GM23248 (cell line): ENCODE data around the gene PNPLA2.

Source experiments
- EZH2 ChIP-seq: fragments of 200-600 bp; sonication (generic); IDR thresholded peaks from 2 replicates; pipeline ENCODE4 v1.6.1; 2018; ENCODE audit warnings: antibody characterized with exemption, mild to moderate bottlenecking; ENCODE audit not compliant: insufficient read depth, poor library complexity, severe bottlenecking
- EZH2phosphoT487 ChIP-seq: fragments of 200-600 bp; sonication (generic); IDR thresholded peaks from 2 replicates; pipeline ENCODE4 v1.6.1; 2018; ENCODE audit warnings: antibody characterized with exemption, moderate library complexity, mild to moderate bottlenecking, low read depth; ENCODE audit not compliant: insufficient read depth

DNA sequence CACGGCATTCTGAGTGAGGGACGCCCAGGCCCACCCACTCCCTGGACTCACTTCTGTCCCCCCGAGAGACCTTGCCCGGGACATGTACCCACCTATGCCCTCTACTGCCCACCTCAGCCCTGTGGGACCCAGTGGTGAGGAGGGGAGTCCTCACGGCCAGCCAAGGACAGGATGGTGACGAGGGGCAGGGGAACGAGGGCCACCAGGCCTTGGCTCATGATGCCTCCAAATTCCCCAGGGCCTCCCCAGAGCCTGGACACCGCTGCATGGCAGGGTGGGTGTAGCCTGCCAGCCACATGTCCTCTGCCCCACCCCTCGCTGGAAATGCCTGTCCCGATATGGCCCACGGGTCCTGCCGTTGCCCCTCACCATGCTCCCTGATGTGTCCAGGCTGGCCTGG, 50.1 kb downstream of the PNPLA2 start:
- TF ChIP-seq EZH2 (no peak), EZH2phosphoT487 (no peak)
